Suppressor macrophage (primary cell): ENCODE results near the gene CEP131.
"Not testable (repeated sequence)": the region's sequence is repeated elsewhere in the genome, so short reads cannot be mapped to it uniquely, and the experiment has no call there.

ENCODE experiments used
- DNase-seq, 4 experiments: peaks; one replicate each; pipeline ENCODE4 v3.0.0-alpha.2; 2020 to 2022

The CEP131 gene

DNA sequence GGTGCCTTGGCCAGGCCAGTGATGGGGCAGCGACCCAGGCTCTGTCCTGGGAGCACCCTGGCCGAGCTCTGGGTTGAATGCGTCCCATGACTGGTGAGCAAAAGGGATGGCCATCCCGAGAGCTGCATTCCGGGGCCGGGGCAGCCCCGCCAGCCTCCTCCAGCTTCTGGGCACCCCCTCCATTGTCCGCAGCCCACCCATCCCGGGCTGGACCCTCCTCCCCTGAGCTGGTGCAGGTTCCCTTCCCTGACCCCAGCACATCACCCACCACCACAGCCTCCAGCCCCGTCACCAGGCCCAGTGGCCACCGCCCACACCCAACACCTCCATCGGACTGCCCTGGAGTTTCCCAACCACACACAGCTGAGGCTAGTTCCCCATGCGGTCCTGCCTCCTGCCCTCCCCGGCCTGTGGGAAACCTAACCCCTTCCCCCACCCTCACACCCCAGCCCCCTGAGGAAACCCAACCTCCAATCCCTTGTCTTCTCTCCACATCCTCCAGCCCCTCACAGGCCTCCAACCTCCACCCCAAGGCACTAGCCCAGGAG lies 73.7 kb downstream of the CEP131 start:
- DNase-seq = peak; percentile 76 to 93 (median 88)

DNA sequence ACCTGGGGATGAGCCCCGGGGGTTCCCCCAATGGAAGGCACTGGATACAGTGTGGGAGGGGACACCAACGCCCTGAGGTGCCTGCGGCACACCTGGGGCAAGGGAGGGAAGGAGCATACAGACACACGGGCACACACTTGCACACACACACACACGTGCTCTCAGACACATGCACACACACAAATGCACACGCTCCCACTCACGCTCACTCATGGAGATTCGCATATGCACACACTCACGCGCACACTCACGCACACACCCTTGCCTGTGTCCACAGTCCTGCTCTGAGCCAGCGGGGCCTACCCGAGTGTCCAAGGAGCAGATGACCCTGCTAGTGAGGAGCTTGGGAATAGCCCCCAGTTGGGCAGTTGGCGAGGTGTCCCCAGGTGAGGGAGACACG lies 74.2 kb downstream of the CEP131 start:
- DNase-seq = no peak

GRCh38 chr17:81147701-81148100 lies 75.1 kb downstream of the CEP131 start:
- DNase-seq = no peak

DNA sequence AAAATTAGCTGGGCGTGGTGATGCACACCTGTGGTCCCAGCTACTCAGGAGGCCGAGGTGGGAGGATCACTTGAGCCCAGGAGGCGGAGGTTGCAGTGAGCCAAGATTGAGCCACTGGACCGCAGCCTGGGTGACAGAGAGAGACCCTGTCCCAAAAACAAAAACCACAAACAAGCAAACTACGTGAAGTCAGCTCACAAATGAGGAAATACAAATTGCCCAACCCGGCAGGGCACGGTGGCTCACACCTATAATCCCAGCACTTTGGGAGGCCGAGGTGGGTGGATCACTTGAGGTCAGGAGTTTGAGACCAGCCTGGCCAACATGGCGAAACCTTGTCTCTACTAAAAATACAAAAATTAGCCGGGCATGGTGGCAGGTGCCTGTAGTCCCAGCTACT lies 76.6 kb downstream of the CEP131 start:
- not testable (repeated sequence) for DNase-seq

DNA sequence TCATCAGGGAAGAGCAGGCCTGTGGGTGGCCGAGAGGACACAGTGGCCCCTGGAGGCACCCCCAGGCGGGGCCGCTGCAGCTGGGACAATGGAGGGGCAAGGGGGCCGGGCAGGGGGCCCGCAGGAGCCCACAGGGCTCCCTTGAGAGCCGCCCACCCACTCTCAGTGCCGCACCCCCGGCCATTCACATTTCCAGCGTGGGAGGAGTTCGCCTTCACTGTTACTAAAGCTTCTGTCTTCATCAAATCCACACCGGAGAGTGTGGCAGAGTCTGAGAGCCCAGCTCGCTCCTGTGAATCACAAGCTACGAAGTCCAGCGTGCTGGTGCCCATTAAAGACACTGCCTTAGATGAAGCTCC lies 78.4 kb downstream of the CEP131 start:
- no peak for DNase-seq

DNA sequence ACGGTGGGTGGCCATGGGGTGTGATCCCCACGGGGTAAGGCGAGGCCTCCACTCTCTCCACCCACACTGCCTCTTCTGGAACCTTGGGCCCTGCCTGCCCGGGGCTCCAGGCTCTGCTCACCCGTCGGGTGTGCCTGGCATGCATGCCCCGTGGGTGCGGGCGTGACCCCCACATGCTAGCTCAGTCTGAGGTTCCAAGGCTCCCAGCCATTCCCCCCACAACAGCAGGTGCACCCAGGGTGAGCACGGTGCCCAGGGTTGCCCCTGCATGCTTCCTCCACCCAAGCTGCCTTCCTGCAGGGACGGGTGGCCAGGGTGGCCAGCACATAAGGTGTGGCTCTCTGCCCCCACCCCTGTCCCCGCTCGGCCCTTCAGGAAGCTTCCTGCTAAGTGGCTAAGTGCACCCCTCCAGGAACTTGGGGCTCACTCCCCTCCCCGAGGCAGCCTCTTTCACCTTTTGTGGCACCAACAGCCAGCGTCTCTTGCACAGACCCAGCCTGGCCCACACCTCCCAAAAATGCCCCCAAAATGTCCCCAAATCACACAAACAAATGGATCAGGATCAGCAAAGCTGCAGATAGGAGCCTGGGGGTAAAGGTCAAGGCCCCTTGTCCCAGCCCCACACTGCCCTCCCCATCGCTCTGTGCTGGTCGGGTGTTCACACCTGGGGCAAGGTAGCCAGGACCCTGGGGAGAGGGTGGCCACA lies 78.9 kb downstream of the CEP131 start:
- no peak for DNase-seq

- no peak for DNase-seq
These were observed 79.6 kb downstream of the CEP131 start for GRCh38 chr17:81143200-81143527.

- DNase-seq = peak; percentile 87 to 92 (median 90)
These were observed 80.2 kb downstream of the CEP131 start for GRCh38 chr17:81142301-81143199.

GRCh38 chr17:81140695-81141094 lies 82.1 kb downstream of the CEP131 start:
- DNase-seq = no peak

GRCh38 chr17:81140018-81140417 lies 82.7 kb downstream of the CEP131 start:
- no peak for DNase-seq
